ENCODE results near the gene INO80E.
A peak's percentile ranks its signal among the peaks of the same experiment; 100 is the strongest.

The INO80E gene

GRCh38 chr16:29972992-29973383 lies 23.1 kb upstream of the INO80E start:
- H3K4me3 Mint-ChIP-seq: peak overlapping the region; percentile 90

GRCh38 chr16:29973384-29974246 lies 22.4 kb upstream of the INO80E start, which contains the start of gene TAOK2:
Gene TAOK2, plus strand, starts transcription at chr16:29973868. Its CDS starts 3,905 bp downstream, at chr16:29977773.
- H3K4me3 Mint-ChIP-seq: peak within 1 kb of the TSS; percentile 90
- peaks cover 36% of the 10 kb centered on the region for H3K4me1 Mint-ChIP-seq
- H3K9me3 Mint-ChIP-seq: no peaks in the 10 kb centered on the region
- peaks cover 3% of the 10 kb centered on the region for H3K36me3 Mint-ChIP-seq
- H3K27me3 Mint-ChIP-seq: no peaks in the 10 kb centered on the region
- peak within 1 kb of the TSS; percentile 95 for H3K27ac Mint-ChIP-seq

More at GRCh38 chr16:29972992-29973383, 23.1 kb upstream of the INO80E start:
- Mint-ChIP-seq H3K9me3 (no peaks in the 10 kb centered on the region), H3K4me1 (peaks cover 36% of the 10 kb centered on the region), H3K27me3 (no peaks in the 10 kb centered on the region), H3K27ac (peak overlapping the region; percentile 91), H3K36me3 (peaks cover 5% of the 10 kb centered on the region)

GRCh38 chr16:29974291-29975133 lies 21.5 kb upstream of the INO80E start:
- Mint-ChIP-seq H3K27ac (peak overlapping the region; percentile 85), H3K4me1 (peaks cover 36% of the 10 kb centered on the region), H3K4me3 (peak overlapping the region; percentile 90), H3K9me3 (no peaks in the 10 kb centered on the region), H3K36me3 (peaks cover 2% of the 10 kb centered on the region), H3K27me3 (no peaks in the 10 kb centered on the region)

- H3K4me1 Mint-ChIP-seq: peaks cover 36% of the 10 kb centered on the region
- no peaks in the 10 kb centered on the region for H3K27me3 Mint-ChIP-seq
- H3K4me3 Mint-ChIP-seq: peak overlapping the region; percentile 90
- H3K9me3 Mint-ChIP-seq: no peaks in the 10 kb centered on the region
- H3K27ac Mint-ChIP-seq: peak overlapping the region; percentile 85
- H3K36me3 Mint-ChIP-seq: peaks cover 2% of the 10 kb centered on the region
Measured at GRCh38 chr16:29975134-29975538, 20.9 kb upstream of the INO80E start.

- Mint-ChIP-seq H3K4me3 (peak overlapping the region; percentile 90), H3K36me3 (peaks cover 5% of the 10 kb centered on the region), H3K27ac (peak overlapping the region; percentile 6), H3K4me1 (peaks cover 36% of the 10 kb centered on the region), H3K9me3 (no peaks in the 10 kb centered on the region), H3K27me3 (no peaks in the 10 kb centered on the region)
Measured at GRCh38 chr16:29975811-29976511, 20.1 kb upstream of the INO80E start.

GRCh38 chr16:29977063-29977825 lies 18.8 kb upstream of the INO80E start:
- H3K36me3 Mint-ChIP-seq: peaks cover 6% of the 10 kb centered on the region
- H3K4me3 Mint-ChIP-seq: no peak overlapping the region
- no peaks in the 10 kb centered on the region for H3K9me3 Mint-ChIP-seq
- H3K4me1 Mint-ChIP-seq: peaks cover 36% of the 10 kb centered on the region
- peak overlapping the region; percentile 68 for H3K27ac Mint-ChIP-seq
- no peaks in the 10 kb centered on the region for H3K27me3 Mint-ChIP-seq

- no peak overlapping the region for H3K4me3 Mint-ChIP-seq
- peaks cover 8% of the 10 kb centered on the region for H3K36me3 Mint-ChIP-seq
- no peaks in the 10 kb centered on the region for H3K27me3 Mint-ChIP-seq
- peaks cover 32% of the 10 kb centered on the region for H3K4me1 Mint-ChIP-seq
- no peaks in the 10 kb centered on the region for H3K9me3 Mint-ChIP-seq
- no peak overlapping the region for H3K27ac Mint-ChIP-seq
Measured at GRCh38 chr16:29978081-29978480, 18.0 kb upstream of the INO80E start.

GRCh38 chr16:29978564-29979270 lies 17.3 kb upstream of the INO80E start:
- H3K27ac Mint-ChIP-seq: no peak overlapping the region

GRCh38 chr16:29982560-29983419 lies 13.3 kb upstream of the INO80E start:
- peaks cover 10% of the 10 kb centered on the region for H3K36me3 Mint-ChIP-seq
- H3K4me3 Mint-ChIP-seq: no peak overlapping the region

More at GRCh38 chr16:29978564-29979270, 17.3 kb upstream of the INO80E start:
- Mint-ChIP-seq H3K36me3 (peaks cover 8% of the 10 kb centered on the region), H3K4me1 (peaks cover 27% of the 10 kb centered on the region), H3K27me3 (no peaks in the 10 kb centered on the region), H3K9me3 (no peaks in the 10 kb centered on the region), H3K4me3 (no peak overlapping the region)

GRCh38 chr16:29983420-29984136 lies 12.5 kb upstream of the INO80E start:
- no peaks in the 10 kb centered on the region for H3K4me1 Mint-ChIP-seq
- no peak overlapping the region for H3K4me3 Mint-ChIP-seq
- H3K36me3 Mint-ChIP-seq: peaks cover 14% of the 10 kb centered on the region
- peak overlapping the region; percentile 24 for H3K27ac Mint-ChIP-seq
- no peaks in the 10 kb centered on the region for H3K9me3 Mint-ChIP-seq
- no peaks in the 10 kb centered on the region for H3K27me3 Mint-ChIP-seq

More at GRCh38 chr16:29982560-29983419, 13.3 kb upstream of the INO80E start:
- Mint-ChIP-seq H3K27ac (no peak overlapping the region), H3K4me1 (no peaks in the 10 kb centered on the region), H3K27me3 (no peaks in the 10 kb centered on the region), H3K9me3 (no peaks in the 10 kb centered on the region)

- Mint-ChIP-seq H3K27me3 (no peaks in the 10 kb centered on the region), H3K4me3 (no peak overlapping the region), H3K36me3 (peaks cover 13% of the 10 kb centered on the region), H3K4me1 (no peaks in the 10 kb centered on the region), H3K9me3 (no peaks in the 10 kb centered on the region), H3K27ac (no peak overlapping the region)
Measured at GRCh38 chr16:29984137-29984763, 11.8 kb upstream of the INO80E start.

- peaks cover 13% of the 10 kb centered on the region for H3K36me3 Mint-ChIP-seq
- H3K27me3 Mint-ChIP-seq: no peaks in the 10 kb centered on the region
- H3K9me3 Mint-ChIP-seq: no peaks in the 10 kb centered on the region
- H3K27ac Mint-ChIP-seq: no peak overlapping the region
- no peaks in the 10 kb centered on the region for H3K4me1 Mint-ChIP-seq
- no peak overlapping the region for H3K4me3 Mint-ChIP-seq
Measured at GRCh38 chr16:29984764-29985147, 11.3 kb upstream of the INO80E start.

All from activated naive CD4-positive, alpha-beta T cell treated with anti-CD3 and anti-CD28 coated beads, Interleukin-2, amount 50 U/mL, for 24 hours (primary cell).